Tibial nerve (tissue), 4 donors: ENCODE data around the gene CBL.

Experiments used
- CTCF ChIP-seq, 5 experiments: fragments of 200-600 bp in 3 of 5; fragments of 450-650 bp in 2 of 5; sonication (generic) in 3 of 5; IDR thresholded peaks; one replicate each; pipeline ENCODE4 v1.5.1; 2016 to 2019; ENCODE audit warnings: antibody characterized with exemption in 5 of 5, mild to moderate bottlenecking in 3 of 5, moderate library complexity in 2 of 5
- EP300 ChIP-seq, 2 donors: sonication (generic); formaldehyde crosslinking; IDR thresholded peaks; one replicate each; pipeline ENCODE4 v1.6.1; 2017; ENCODE audit warnings: antibody characterized with exemption in 2 of 2, mild to moderate bottlenecking in 1 of 2
- POLR2A ChIP-seq, 2 donors: fragments of 450-650 bp; IDR thresholded peaks; one replicate each; pipeline ENCODE4 v1.6.1; 2017; ENCODE audit warnings: antibody characterized with exemption in 2 of 2, mild to moderate bottlenecking in 2 of 2, moderate library complexity in 2 of 2

DNA sequence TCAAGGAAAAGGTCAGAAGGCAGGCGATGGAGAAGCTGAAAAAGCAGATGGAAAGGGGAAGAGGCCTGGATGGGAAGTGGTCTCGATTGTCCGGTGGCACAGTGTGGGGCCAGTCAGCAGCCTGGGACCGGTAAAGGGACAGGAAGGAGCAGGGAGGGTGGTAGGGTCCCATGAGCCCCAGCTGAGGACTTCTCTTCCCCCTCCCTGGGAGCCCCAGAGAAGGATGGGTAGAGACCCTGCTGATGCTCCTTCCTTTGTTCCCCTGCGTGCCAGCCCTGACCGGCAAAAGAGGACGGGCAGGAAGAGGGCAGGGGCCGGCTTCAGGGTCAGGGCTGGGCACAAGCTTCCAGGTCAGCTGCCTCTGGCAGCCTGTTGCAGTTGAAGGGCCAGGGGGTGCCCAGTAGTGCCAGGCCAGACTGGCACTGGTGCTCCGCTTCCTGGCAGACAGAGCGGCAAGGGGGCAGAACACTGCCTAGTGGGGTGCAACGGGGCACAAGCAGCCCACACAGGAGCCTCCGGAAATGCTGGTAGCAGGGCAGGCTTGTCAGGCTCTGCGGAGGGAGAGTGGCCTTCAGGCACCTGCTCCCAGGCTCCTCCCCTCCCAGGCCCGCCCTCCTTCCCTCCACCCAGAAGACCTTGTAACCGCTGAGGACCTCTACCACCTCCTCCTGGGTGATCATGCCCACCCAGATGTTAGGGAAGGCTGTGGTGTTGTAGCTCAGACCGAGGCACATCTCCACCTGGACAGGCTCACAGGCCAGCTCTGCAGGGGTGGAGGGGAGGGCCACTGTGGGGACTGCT is 135.3 kb downstream of the CBL start:
- no peak for TF ChIP-seq POLR2A (IDR thresholded peaks at IDR 0.05)
- TF ChIP-seq CTCF (IDR thresholded peaks at IDR 0.05) = no peak
- no peak for TF ChIP-seq EP300 (IDR thresholded peaks at IDR 0.05)
